HepG2 (cell line): Measurements from ENCODE around the gene DDR1. TPM values are rescaled to one million over a fixed set of nuclear protein-coding genes. Genes with fewer than 3 reads are reported as not detected.

ENCODE experiments used
- KAT8 ChIP-seq: IDR thresholded peaks from 2 replicates; pipeline ENCODE4 v1.6.1; 2016; ENCODE audit warnings: missing genetic modification reagents, missing compliant biosample characterization
- MAFK ChIP-seq, 2 experiments: IDR thresholded peaks in 1 of 2; conservative IDR thresholded peaks in 1 of 2; 2 replicates each; pipeline ENCODE4 v1.6.1; 2011; ENCODE audit warnings: improper control_type of control experiment in 2 of 2, low read length in 2 of 2
- MATR3 ChIP-seq: sonication (generic); formaldehyde crosslinking; IDR thresholded peaks from 2 replicates; pipeline ENCODE4 v1.4.0; 2020; ENCODE audit warnings: missing genetic modification reagents
- MTF2 ChIP-seq: sonication (generic); formaldehyde crosslinking; IDR thresholded peaks from 2 replicates; pipeline ENCODE4 v1.5.0; 2020; ENCODE audit warnings: missing genetic modification reagents, borderline replicate concordance
- NFRKB ChIP-seq: fragments of 450-650 bp; IDR thresholded peaks from 2 replicates; pipeline ENCODE4 v1.6.1; 2017
- NONO ChIP-seq, 2 experiments: fragments of 450-650 bp in 1 of 2; sonication (generic) in 1 of 2; formaldehyde crosslinking in 1 of 2; IDR thresholded peaks in 1 of 2; conservative IDR thresholded peaks in 1 of 2; 2 replicates each; pipeline versions ENCODE4 v1.6.1 to v1.8.0; 2017 to 2022; ENCODE audit warnings: mild to moderate bottlenecking in 1 of 2, missing genetic modification reagents in 1 of 2, moderate library complexity in 1 of 2
- NRL ChIP-seq: sonication (generic); formaldehyde crosslinking; IDR thresholded peaks from 2 replicates; pipeline ENCODE4 v1.5.0; 2020; ENCODE audit warnings: missing genetic modification reagents, mild to moderate bottlenecking, moderate library complexity, borderline replicate concordance
- PAX8 ChIP-seq: sonication (generic); formaldehyde crosslinking; IDR thresholded peaks from 2 replicates; pipeline ENCODE4 v1.8.0; 2022; ENCODE audit warnings: mild to moderate bottlenecking, missing genetic modification reagents, borderline replicate concordance
- PHB2 ChIP-seq: fragments of 450-650 bp; IDR thresholded peaks from 2 replicates; pipeline ENCODE4 v1.6.1; 2018; ENCODE audit not compliant: partially characterized antibody
- SMARCC2 ChIP-seq: fragments of 450-650 bp; IDR thresholded peaks from 2 replicates; pipeline ENCODE4 v1.6.1; 2017; ENCODE audit warnings: antibody characterized with exemption, mild to moderate bottlenecking
- SP5 ChIP-seq: IDR thresholded peaks from 2 replicates; pipeline ENCODE4 v1.6.1; 2016; ENCODE audit warnings: low read depth, borderline replicate concordance
- TAF15 ChIP-seq: fragments of 200-400 bp; formaldehyde crosslinking; IDR thresholded peaks from one replicate; pipeline ENCODE4 v1.6.1; 2018; ENCODE audit warnings: mild to moderate bottlenecking, low read depth, low read length; ENCODE audit not compliant: poor library complexity, severe bottlenecking
- TRIM24 ChIP-seq: sonication (generic); formaldehyde crosslinking; IDR thresholded peaks from 2 replicates; pipeline ENCODE4 v1.8.0; 2022; ENCODE audit warnings: mild to moderate bottlenecking, missing genetic modification reagents
- ZFP90 ChIP-seq: sonication (generic); formaldehyde crosslinking; IDR thresholded peaks from 2 replicates; pipeline ENCODE4 v1.8.0; 2022; ENCODE audit warnings: missing genetic modification reagents, mild to moderate bottlenecking, inconsistent platforms, borderline replicate concordance
- ZMYM2 ChIP-seq: sonication (generic); formaldehyde crosslinking; IDR thresholded peaks from 2 replicates; pipeline ENCODE4 v1.8.0; 2022; ENCODE audit warnings: mild to moderate bottlenecking, missing genetic modification reagents
- ZNF329 ChIP-seq: sonication (generic); formaldehyde crosslinking; IDR thresholded peaks from 2 replicates; pipeline ENCODE4 v1.9.0; 2021; ENCODE audit warnings: low read depth, mild to moderate bottlenecking, missing genetic modification reagents
- ZNF441 ChIP-seq: sonication (generic); formaldehyde crosslinking; IDR thresholded peaks from 2 replicates; pipeline ENCODE4 v1.7.0; 2021; ENCODE audit warnings: missing genetic modification reagents, borderline replicate concordance
- ZNF614 ChIP-seq: IDR thresholded peaks from 2 replicates; pipeline ENCODE4 v1.6.1; 2018; ENCODE audit warnings: missing biosample characterization, missing genetic modification reagents, inconsistent platforms, borderline replicate concordance
- polyA plus RNA-seq, 8 experiments: library from polyadenylated mRNA; depleted of rRNA in 3 of 8; stranded (reverse) in 7 of 8; unstranded in 1 of 8; fragments of >200 nt; fragmentation: Illumina TruSeq in 4 of 8; extraction: Trizol in 4 of 8; gene quantifications; 2 replicates each; pipeline versions ENCODE4 v1.2.1 to v1.2.3, GENCODE V29; 2011 to 2016; ENCODE audit warnings: low read depth in 4 of 8, missing spikeins in 1 of 8, mixed read lengths in 1 of 8; ENCODE audit not compliant: insufficient read depth in 1 of 8
- total RNA-seq, 5 experiments: library from RNA; depleted of rRNA; stranded (reverse); fragments of >200 nt; fragmentation: Illumina TruSeq; extraction: Trizol; gene quantifications; 2 replicates each; pipeline ENCODE4 v1.2.3, GENCODE V29; 2016; ENCODE audit warnings: low read depth in 1 of 5
- TF ChIP-seq, protein P1 (sequence below): IDR thresholded peaks from 2 replicates; pipeline ENCODE4 v1.6.1; 2016
- TF ChIP-seq, protein P2 (sequence below): sonication (generic); formaldehyde crosslinking; IDR thresholded peaks from 2 replicates; pipeline ENCODE4 v1.4.0; 2020; ENCODE audit warnings: missing genetic modification reagents, borderline replicate concordance
- TF ChIP-seq, protein P3 (sequence below): sonication (generic); formaldehyde crosslinking; IDR thresholded peaks from 2 replicates; pipeline ENCODE4 v1.8.1; 2023; ENCODE audit warnings: missing genetic modification reagents, mild to moderate bottlenecking, borderline replicate concordance
- TF ChIP-seq, protein P4 (sequence below): IDR thresholded peaks from 2 replicates; pipeline ENCODE4 v1.6.1; 2016; ENCODE audit warnings: mild to moderate bottlenecking
- TF ChIP-seq, protein P5 (sequence below): sonication (generic); formaldehyde crosslinking; IDR thresholded peaks from 2 replicates; pipeline ENCODE4 v1.9.0; 2021; ENCODE audit warnings: missing genetic modification reagents, borderline replicate concordance

The DDR1 gene
- total and polyA plus RNA-seq, 2 of the 13 experiments (the other 11 are each of a cell fraction or from before 2014, with no cell fraction given), result 16.7 to 20.2 TPM

GRCh38 chr6:30884521-30885480, 482 bp downstream of the DDR1 start (continued):
- TF ChIP-seq TRIM24 (CRISPR knock-in tag), result no peak
- TF ChIP-seq PHB2, result no peak
- TF ChIP-seq, protein P1, sequence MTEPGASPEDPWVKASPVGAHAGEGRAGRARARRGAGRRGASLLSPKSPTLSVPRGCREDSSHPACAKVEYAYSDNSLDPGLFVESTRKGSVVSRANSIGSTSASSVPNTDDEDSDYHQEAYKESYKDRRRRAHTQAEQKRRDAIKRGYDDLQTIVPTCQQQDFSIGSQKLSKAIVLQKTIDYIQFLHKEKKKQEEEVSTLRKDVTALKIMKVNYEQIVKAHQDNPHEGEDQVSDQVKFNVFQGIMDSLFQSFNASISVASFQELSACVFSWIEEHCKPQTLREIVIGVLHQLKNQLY (CRISPR knock-in tag), result no peak
- TF ChIP-seq, protein P2, sequence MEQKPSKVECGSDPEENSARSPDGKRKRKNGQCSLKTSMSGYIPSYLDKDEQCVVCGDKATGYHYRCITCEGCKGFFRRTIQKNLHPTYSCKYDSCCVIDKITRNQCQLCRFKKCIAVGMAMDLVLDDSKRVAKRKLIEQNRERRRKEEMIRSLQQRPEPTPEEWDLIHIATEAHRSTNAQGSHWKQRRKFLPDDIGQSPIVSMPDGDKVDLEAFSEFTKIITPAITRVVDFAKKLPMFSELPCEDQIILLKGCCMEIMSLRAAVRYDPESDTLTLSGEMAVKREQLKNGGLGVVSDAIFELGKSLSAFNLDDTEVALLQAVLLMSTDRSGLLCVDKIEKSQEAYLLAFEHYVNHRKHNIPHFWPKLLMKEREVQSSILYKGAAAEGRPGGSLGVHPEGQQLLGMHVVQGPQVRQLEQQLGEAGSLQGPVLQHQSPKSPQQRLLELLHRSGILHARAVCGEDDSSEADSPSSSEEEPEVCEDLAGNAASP (CRISPR knock-in tag), result no peak
- TF ChIP-seq MAFK (conservative IDR thresholded peaks at IDR 0.05 in 1 of 2, IDR thresholded peaks at IDR 0.05 in 1 of 2; ENCODE audit: low read length in 2 of 2), result no peak
- TF ChIP-seq NONO (IDR thresholded peaks at IDR 0.05), result no peak
- TF ChIP-seq NONO (CRISPR knock-in tag; conservative IDR thresholded peaks at IDR 0.05), result no peak; the same call in 1 of the 2 replicates
- peak; percentile 25; the same call in 1 of the 2 replicates for TF ChIP-seq MTF2 (CRISPR knock-in tag)
- no peak for TF ChIP-seq ZNF441 (CRISPR knock-in tag)
- TF ChIP-seq MATR3 (CRISPR knock-in tag), result no peak
- TF ChIP-seq TAF15, result no peak
- no peak for TF ChIP-seq PAX8 (CRISPR knock-in tag)
- no peak for TF ChIP-seq ZMYM2 (CRISPR knock-in tag)
- TF ChIP-seq SMARCC2, result no peak
- no peak for TF ChIP-seq NFRKB
- no peak; the same call in 1 of the 2 replicates for TF ChIP-seq KAT8 (CRISPR knock-in tag)
- TF ChIP-seq ZFP90, result 0 out of 2 replicates have a peak, but pooled peaks have one; percentile 48
- no peak for TF ChIP-seq ZNF614
- TF ChIP-seq, protein P3, sequence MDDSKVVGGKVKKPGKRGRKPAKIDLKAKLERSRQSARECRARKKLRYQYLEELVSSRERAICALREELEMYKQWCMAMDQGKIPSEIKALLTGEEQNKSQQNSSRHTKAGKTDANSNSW (CRISPR knock-in tag), result no peak
- TF ChIP-seq, protein P4, sequence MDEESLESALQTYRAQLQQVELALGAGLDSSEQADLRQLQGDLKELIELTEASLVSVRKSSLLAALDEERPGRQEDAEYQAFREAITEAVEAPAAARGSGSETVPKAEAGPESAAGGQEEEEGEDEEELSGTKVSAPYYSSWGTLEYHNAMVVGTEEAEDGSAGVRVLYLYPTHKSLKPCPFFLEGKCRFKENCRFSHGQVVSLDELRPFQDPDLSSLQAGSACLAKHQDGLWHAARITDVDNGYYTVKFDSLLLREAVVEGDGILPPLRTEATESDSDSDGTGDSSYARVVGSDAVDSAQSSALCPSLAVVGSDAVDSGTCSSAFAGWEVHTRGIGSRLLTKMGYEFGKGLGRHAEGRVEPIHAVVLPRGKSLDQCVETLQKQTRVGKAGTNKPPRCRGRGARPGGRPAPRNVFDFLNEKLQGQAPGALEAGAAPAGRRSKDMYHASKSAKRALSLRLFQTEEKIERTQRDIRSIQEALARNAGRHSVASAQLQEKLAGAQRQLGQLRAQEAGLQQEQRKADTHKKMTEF (CRISPR knock-in tag), result no peak
- 0 out of 2 replicates have a peak, but pooled peaks have one; percentile 60 for TF ChIP-seq NRL (CRISPR knock-in tag)
- TF ChIP-seq, protein P5, sequence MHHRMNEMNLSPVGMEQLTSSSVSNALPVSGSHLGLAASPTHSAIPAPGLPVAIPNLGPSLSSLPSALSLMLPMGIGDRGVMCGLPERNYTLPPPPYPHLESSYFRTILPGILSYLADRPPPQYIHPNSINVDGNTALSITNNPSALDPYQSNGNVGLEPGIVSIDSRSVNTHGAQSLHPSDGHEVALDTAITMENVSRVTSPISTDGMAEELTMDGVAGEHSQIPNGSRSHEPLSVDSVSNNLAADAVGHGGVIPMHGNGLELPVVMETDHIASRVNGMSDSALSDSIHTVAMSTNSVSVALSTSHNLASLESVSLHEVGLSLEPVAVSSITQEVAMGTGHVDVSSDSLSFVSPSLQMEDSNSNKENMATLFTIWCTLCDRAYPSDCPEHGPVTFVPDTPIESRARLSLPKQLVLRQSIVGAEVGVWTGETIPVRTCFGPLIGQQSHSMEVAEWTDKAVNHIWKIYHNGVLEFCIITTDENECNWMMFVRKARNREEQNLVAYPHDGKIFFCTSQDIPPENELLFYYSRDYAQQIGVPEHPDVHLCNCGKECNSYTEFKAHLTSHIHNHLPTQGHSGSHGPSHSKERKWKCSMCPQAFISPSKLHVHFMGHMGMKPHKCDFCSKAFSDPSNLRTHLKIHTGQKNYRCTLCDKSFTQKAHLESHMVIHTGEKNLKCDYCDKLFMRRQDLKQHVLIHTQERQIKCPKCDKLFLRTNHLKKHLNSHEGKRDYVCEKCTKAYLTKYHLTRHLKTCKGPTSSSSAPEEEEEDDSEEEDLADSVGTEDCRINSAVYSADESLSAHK, result no peak
- TF ChIP-seq SP5 (CRISPR knock-in tag), result no peak
- TF ChIP-seq ZNF329 (CRISPR knock-in tag), result no peak
